Measurements from ENCODE around the gene NTSR2. TPM values are rescaled to one million over a fixed set of nuclear protein-coding genes. Genes with fewer than 3 reads are reported as not detected.

The NTSR2 gene
- total and polyA plus RNA-seq, 2 of the 8 experiments (the other 6 are each of a cell fraction or from before 2014, with no cell fraction given): 0.05 TPM; not detected in 1

- ChIA-PET CTCF (ENCODE audit: partially characterized antibody) (interaction anchor here (2.3 to 3.3 kb wide), 2 partner anchors 12 to 14 kb away, joined by 8 to 17 read pairs; no protein-coding TSS in a partner anchor), POLR2A (ENCODE audit: partially characterized antibody) (interaction anchor here (1.5 kb wide), 1 partner anchor 9 kb away, joined by 3 read pairs; no protein-coding TSS in a partner anchor)
- Histone ChIP-seq H2BK120ac (replicated peaks; ENCODE audit: low read depth, low read length) (no peak overlapping the region), H3K9me3 (ENCODE audit: insufficient read depth in 2 of 2, low read depth in 1 of 2, low read length in 1 of 2) (peaks cover 0 to 3% of the 10 kb centered on the region in 2 experiments; a peak in 2 of 4 replicates), H3K18ac (ENCODE audit: extremely low read depth, low read length) (no peak overlapping the region), H4K20me1 (replicated peaks in 1 of 2; ENCODE audit: control insufficient read depth in 1 of 2, insufficient read depth in 2 of 2, low read length in 2 of 2) (no peaks in the 10 kb centered on the region), H3K23me2 (ENCODE audit: low read depth, low read length) (no peaks in the 10 kb centered on the region), H3K79me2 (ENCODE audit: control insufficient read depth in 1 of 2, insufficient read depth in 2 of 2, low read length in 2 of 2) (no peaks in the 10 kb centered on the region), H3K27me3 (replicated peaks in 1 of 4; ENCODE audit: control insufficient read depth in 3 of 4, extremely low read depth in 1 of 4, insufficient read depth in 3 of 4, low read length in 3 of 4) (no peaks in the 10 kb centered on the region), H3K23ac (ENCODE audit: insufficient read length) (no peak overlapping the region), H3K4me2 (ENCODE audit: insufficient read depth in 1 of 2, low read depth in 2 of 2, low read length in 2 of 2) (no peak overlapping the region), H2BK15ac (ENCODE audit: low read length) (no peak overlapping the region), H4K91ac (replicated peaks; ENCODE audit: insufficient read length, low read length) (no peak overlapping the region), H2BK5ac (ENCODE audit: low read depth, low read length) (no peak overlapping the region; the same call in 1 of the 2 replicates), H3K4ac (replicated peaks; ENCODE audit: insufficient read length, low read depth, low read length) (no peak overlapping the region), H3K14ac (ENCODE audit: insufficient read length) (no peak overlapping the region), H2AK5ac (ENCODE audit: low read depth, low read length) (no peak overlapping the region), H4K8ac (ENCODE audit: extremely low read depth, insufficient read depth, low read length) (no peak overlapping the region), H2BK12ac (ENCODE audit: low read depth, low read length) (no peak overlapping the region), H4K5ac (ENCODE audit: insufficient read length, low read depth, low read length) (no peak overlapping the region), H2AFZ (ENCODE audit: low read length) (no peak overlapping the region), H3K56ac (replicated peaks; ENCODE audit: insufficient read length, low read depth, low read length) (no peak overlapping the region), H3K4me3 (ENCODE audit: extremely low read depth in 1 of 4, insufficient read depth in 2 of 4, low read depth in 3 of 4, low read length in 4 of 4) (no peak overlapping the region), H3K27ac (ENCODE audit: low read depth, low read length) (no peak overlapping the region), H3K9ac (replicated peaks in 1 of 4; ENCODE audit: extremely low read depth in 1 of 4, low read depth in 3 of 4, low read length in 3 of 4) (no peak overlapping the region), H3K36me3 (ENCODE audit: control insufficient read depth in 2 of 4, insufficient read depth in 4 of 4, low read length in 3 of 4) (no peaks in the 10 kb centered on the region), H2BK20ac (ENCODE audit: low read length) (no peak overlapping the region), H3K79me1 (ENCODE audit: low read depth, low read length) (no peaks in the 10 kb centered on the region), H3K4me1 (replicated peaks in 1 of 4; ENCODE audit: control insufficient read depth in 3 of 4, insufficient read depth in 4 of 4, low read length in 3 of 4) (no peaks in the 10 kb centered on the region)
- TF ChIP-seq KDM1A (IDR thresholded peaks at IDR 0.05; ENCODE audit: borderline replicate concordance, low read length) (no peak), CBX8 (IDR thresholded peaks at IDR 0.05; ENCODE audit: borderline replicate concordance, low read depth, low read length) (no peak), SAP30 (IDR thresholded peaks at IDR 0.05; ENCODE audit: insufficient read depth, insufficient replicate concordance, low read length) (no peak), GTF2F1 (IDR thresholded peaks at IDR 0.05; ENCODE audit: borderline replicate concordance, low read depth, low read length) (no peak), CTCF (IDR thresholded peaks at IDR 0.05; ENCODE audit: control extremely low read depth in 1 of 3, insufficient read depth in 1 of 3, low read depth in 1 of 3, low read length in 3 of 3) (peak in 1 of 3 experiments; percentile 6; a peak in 1 of 4 replicates), GABPA (IDR thresholded peaks at IDR 0.05; ENCODE audit: borderline replicate concordance, insufficient read depth, low read length) (no peak), RNF2 (IDR thresholded peaks at IDR 0.05; ENCODE audit: borderline replicate concordance, low read depth, low read length, missing control alignments, poor library complexity, severe bottlenecking) (no peak), BRCA1 (IDR thresholded peaks at IDR 0.05; ENCODE audit: low read depth, low read length) (no peak), CBX5 (IDR thresholded peaks at IDR 0.05; ENCODE audit: low read depth, low read length) (no peak)
- FAIRE-seq (no peak), DNase-seq (ENCODE audit: low read depth in 1 of 2, low spot score in 2 of 2) (no peak)
- WGBS, 2 experiments (ENCODE audit: extremely low coverage in 1 of 2, insufficient coverage in 1 of 2, insufficient read length in 1 of 2, insufficient replicate concordance in 2 of 2, low coverage in 1 of 2, low lambda C conversion rate in 2 of 2, missing lambda C conversion rate in 1 of 2): 82% methylated on average over 14 of the region's 14 CpGs; no CpG with 5 or more reads in 1 of the 2 experiments
Observed at GRCh38 chr2:11701751-11702301, 31.8 kb upstream of the NTSR2 start.
